AG04449 (cell line): ENCODE results near the gene PTPRO.

Source experiments
- CTCF ChIA-PET: fragments of 350-600 bp; formaldehyde crosslinking; extraction: SDS; loops from one replicate; lab custom pipeline; 2021; ENCODE audit warnings: antibody characterized with exemption; lab: Yijun Ruan, JAX
- POLR2A ChIA-PET: fragments of 400-600, 350-600 bp; formaldehyde crosslinking; extraction: SDS; loops from one replicate; lab custom pipeline; 2020; ENCODE audit warnings: antibody characterized with exemption, inconsistent platforms; lab: Yijun Ruan, JAX
- DNase-seq: peaks from one replicate; pipeline ENCODE4 v3.0.0-alpha.2; 2010; ENCODE audit warnings: low read depth, low spot score
- H3K4me3 ChIP-seq: 2 replicates; pipeline ENCODE4 v1.5.1; 2011; ENCODE audit warnings: low read depth, mild to moderate bottlenecking, control low read depth, low read length
- TF ChIP-seq, protein P1 (sequence below): IDR thresholded peaks from one replicate; pipeline ENCODE4 v1.5.1; 2011; ENCODE audit warnings: mild to moderate bottlenecking, moderate library complexity, low read length, control low read depth, inconsistent platforms; ENCODE audit not compliant: insufficient read depth; ENCODE audit errors: missing control alignments

PTPRO gene

GRCh38 chr12:15411842-15412241 is 89.5 kb downstream of the PTPRO start:
- DNase-seq, result no peak
- ChIA-PET POLR2A (no interaction called here), CTCF (no interaction called here)
- no peak overlapping the region for H3K4me3 ChIP-seq
- TF ChIP-seq, protein P1, sequence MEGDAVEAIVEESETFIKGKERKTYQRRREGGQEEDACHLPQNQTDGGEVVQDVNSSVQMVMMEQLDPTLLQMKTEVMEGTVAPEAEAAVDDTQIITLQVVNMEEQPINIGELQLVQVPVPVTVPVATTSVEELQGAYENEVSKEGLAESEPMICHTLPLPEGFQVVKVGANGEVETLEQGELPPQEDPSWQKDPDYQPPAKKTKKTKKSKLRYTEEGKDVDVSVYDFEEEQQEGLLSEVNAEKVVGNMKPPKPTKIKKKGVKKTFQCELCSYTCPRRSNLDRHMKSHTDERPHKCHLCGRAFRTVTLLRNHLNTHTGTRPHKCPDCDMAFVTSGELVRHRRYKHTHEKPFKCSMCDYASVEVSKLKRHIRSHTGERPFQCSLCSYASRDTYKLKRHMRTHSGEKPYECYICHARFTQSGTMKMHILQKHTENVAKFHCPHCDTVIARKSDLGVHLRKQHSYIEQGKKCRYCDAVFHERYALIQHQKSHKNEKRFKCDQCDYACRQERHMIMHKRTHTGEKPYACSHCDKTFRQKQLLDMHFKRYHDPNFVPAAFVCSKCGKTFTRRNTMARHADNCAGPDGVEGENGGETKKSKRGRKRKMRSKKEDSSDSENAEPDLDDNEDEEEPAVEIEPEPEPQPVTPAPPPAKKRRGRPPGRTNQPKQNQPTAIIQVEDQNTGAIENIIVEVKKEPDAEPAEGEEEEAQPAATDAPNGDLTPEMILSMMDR, result no peak

DNA sequence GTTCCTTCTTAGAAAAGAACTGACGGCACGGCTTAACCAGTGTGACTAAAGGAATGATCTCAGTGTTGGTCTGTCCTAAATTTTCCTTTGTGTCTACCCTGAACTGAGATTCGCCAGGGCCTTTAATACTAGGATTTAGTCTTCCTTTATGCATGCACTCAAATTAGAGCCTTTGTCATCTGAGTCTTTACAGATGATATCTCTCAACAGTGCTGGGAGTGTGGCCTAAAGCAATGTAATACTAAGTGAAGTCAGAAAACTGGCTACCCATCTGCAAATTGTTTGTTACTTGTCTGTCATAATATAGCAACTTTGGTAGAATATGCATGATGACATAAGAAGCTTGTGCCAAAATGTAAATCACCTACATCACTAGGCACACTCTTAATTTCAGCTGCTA is 95.4 kb downstream of the PTPRO start:
- TF ChIP-seq, protein P1, result no peak
- POLR2A ChIA-PET, result no interaction called here
- no peak for DNase-seq
- CTCF ChIA-PET, result no interaction called here
- H3K4me3 ChIP-seq, result no peak overlapping the region

GRCh38 chr12:15423629-15424028 is 101.3 kb downstream of the PTPRO start:
- ChIA-PET CTCF (no interaction called here), POLR2A (no interaction called here)
- TF ChIP-seq, protein P1, result no peak
- no peak for DNase-seq
- H3K4me3 ChIP-seq, result no peak overlapping the region

DNA sequence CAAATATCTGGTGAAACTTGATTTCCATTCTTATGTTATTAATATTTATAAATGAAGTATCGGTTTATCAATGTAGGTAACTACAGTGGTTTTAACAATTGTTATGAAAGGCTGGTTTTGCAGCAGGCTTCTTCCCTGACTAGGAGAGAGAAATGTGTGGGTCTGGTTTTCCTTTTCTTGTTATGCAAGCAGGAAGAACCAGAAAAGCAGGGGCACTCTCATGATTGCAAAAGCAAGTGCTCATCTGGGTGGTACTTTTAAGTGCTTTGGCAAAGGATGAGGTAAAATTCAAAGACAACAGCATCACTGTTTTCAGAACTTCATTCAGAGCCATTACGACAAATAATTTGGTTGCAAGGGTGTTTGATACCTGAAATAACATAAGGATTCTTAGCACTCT is 105.6 kb downstream of the PTPRO start:
- POLR2A ChIA-PET, result no interaction called here
- CTCF ChIA-PET, result no interaction called here
- no peak for DNase-seq
- TF ChIP-seq, protein P1, result no peak
- H3K4me3 ChIP-seq, result no peak overlapping the region

- CTCF ChIA-PET, result interaction anchor here (0.6 kb wide), 1 partner anchor 152 kb away, joined by 3 read pairs; no protein-coding TSS in a partner anchor
- no peak for DNase-seq
- TF ChIP-seq, protein P1, result no peak
- POLR2A ChIA-PET, result no interaction called here
- H3K4me3 ChIP-seq, result no peak overlapping the region
These were observed 106.3 kb downstream of the PTPRO start for GRCh38 chr12:15428632-15429031.

DNA sequence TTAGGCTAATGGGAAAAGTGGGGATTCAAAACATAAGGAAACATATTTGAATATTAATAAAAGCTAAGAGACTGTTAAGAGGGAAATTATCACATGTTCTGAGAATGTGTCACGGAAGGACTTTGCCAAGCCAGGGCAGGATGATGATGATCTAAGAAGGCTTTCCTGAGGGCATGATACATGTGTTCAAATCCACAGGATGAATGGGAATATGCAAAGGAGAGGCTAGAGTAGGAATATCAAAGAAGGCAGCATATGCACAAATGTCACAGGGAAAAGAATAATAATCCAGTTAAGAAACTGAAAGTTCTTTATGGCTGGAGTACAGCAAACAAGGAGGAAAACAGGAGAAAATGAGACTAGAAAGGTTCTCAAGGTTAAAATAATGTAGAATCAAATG is 107.0 kb downstream of the PTPRO start:
- TF ChIP-seq, protein P1, result no peak
- DNase-seq, result no peak
- CTCF ChIA-PET, result interaction anchor here (0.6 kb wide), 1 partner anchor 153 kb away, joined by 3 read pairs; no protein-coding TSS in a partner anchor
- no peak overlapping the region for H3K4me3 ChIP-seq
- POLR2A ChIA-PET, result no interaction called here
